Mononuclear cell (primary cell): Measurements from ENCODE around the gene SERINC5. TPM values are rescaled to one million over a fixed set of nuclear protein-coding genes. Genes with fewer than 3 reads are reported as not detected.

ENCODE experiments used
- H3K27me3 ChIP-seq: 2 replicates; pipeline ENCODE4 v1.6.0; 2011; ENCODE audit warnings: low read length, control low read depth; ENCODE audit not compliant: insufficient read depth
- H3K4me1 ChIP-seq: 2 replicates; pipeline ENCODE4 v1.5.1; 2011; ENCODE audit warnings: mild to moderate bottlenecking, low read length, control low read depth; ENCODE audit not compliant: insufficient read depth
- H3K4me3 ChIP-seq: 2 replicates; pipeline ENCODE4 v1.5.1; 2011; ENCODE audit warnings: mild to moderate bottlenecking, low read length, moderate library complexity
- H3K9me3 ChIP-seq: 2 replicates; pipeline ENCODE4 v1.5.1; 2011; ENCODE audit warnings: low read depth, mild to moderate bottlenecking, control low read depth, low read length
- total RNA-seq: library from RNA; depleted of rRNA; stranded (reverse); fragments of >200 nt; gene quantifications from one replicate; pipeline ENCODE4 v1.2.3, GENCODE V29; 2012

SERINC5 gene
- total RNA-seq, 1 donor = 70.2 TPM

DNA sequence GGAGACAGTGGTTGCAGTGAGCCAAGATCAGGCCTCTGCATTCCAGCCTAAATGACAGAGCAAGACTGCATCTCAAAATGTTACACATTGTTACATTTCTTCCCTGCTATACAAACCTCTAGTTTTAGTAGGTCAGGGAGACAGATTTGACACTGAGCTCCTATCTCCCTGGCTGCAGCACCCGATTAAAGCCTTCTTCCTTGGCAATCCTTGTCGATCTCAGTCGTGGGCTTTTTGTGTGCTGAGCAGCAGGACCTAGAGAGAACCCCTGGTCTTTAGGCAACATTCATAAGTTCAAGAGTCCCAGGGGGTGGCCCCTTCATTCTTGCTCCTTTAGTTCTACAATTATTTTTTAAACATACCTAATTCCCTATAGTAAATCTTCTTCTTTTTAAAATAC is 13.0 kb downstream of the SERINC5 start:
- Histone ChIP-seq H3K4me1 (peaks cover 54% of the 10 kb centered on the region), H3K27me3 (no peaks in the 10 kb centered on the region), H3K4me3 (no peak overlapping the region), H3K9me3 (peaks cover 7% of the 10 kb centered on the region)

DNA sequence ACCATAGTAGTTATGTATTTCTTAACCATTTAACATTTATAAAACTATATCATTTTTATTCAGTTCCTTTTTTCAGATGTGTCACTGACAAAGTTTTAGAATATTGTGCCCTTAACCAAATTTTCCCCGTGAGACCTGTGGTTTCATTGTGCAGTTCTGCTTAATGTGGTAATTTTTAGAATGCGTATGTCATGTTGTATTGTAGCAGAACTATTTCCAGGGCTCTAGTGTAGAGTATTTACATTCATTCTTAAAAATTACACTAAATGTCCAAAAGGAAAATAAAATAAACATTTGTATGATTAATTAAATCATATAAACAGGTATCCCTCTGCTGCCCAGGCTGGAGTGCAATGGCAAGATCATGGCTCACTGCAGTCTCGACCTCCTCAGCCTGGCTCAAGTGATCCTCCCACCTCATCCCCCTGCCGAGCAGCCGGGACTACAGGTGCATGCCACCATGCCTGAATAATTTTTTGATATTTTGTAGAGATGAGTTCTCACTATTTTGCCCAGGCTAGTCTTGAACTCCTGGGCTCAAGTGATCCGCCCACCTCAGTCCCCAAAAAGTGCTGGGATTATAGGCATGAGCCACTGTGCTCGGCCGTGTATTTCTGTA is 15.4 kb downstream of the SERINC5 start:
- Histone ChIP-seq H3K9me3 (peaks cover 7% of the 10 kb centered on the region), H3K4me3 (no peak overlapping the region), H3K27me3 (no peaks in the 10 kb centered on the region), H3K4me1 (peaks cover 43% of the 10 kb centered on the region)

DNA sequence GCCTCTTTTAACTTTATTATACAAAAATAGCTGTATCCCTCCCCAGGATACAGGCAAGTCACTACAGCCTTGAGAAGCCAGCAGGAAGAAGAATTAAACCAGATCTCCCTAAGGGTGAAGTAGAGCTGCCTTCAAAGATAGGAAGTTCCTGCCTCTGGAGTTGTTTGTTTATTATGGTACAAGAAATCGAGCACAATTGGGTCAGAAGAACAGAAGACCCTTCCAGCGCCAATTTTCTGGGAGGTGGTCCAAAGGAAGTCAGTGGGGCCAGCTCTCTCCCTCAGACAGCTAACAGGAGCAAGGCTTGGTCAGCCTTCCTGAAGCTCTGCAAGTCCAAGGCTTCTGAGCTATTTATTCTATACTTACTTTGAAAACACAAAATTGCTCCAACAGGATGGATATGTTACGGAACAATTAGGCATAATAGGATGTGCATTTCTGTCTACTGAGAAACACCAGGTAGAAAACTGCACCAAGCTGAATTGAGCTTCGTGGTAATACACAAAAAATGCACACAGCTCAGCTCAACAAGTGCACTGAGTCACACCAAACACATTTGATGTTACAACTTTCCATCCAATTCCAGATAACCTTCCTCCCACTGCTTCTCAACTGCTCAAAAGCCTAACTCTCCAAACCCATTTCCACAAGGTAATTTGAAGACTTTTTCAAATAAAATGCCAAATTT is 16.0 kb downstream of the SERINC5 start:
- peaks cover 7% of the 10 kb centered on the region for H3K9me3 ChIP-seq
- peaks cover 38% of the 10 kb centered on the region for H3K4me1 ChIP-seq
- no peak overlapping the region for H3K4me3 ChIP-seq

DNA sequence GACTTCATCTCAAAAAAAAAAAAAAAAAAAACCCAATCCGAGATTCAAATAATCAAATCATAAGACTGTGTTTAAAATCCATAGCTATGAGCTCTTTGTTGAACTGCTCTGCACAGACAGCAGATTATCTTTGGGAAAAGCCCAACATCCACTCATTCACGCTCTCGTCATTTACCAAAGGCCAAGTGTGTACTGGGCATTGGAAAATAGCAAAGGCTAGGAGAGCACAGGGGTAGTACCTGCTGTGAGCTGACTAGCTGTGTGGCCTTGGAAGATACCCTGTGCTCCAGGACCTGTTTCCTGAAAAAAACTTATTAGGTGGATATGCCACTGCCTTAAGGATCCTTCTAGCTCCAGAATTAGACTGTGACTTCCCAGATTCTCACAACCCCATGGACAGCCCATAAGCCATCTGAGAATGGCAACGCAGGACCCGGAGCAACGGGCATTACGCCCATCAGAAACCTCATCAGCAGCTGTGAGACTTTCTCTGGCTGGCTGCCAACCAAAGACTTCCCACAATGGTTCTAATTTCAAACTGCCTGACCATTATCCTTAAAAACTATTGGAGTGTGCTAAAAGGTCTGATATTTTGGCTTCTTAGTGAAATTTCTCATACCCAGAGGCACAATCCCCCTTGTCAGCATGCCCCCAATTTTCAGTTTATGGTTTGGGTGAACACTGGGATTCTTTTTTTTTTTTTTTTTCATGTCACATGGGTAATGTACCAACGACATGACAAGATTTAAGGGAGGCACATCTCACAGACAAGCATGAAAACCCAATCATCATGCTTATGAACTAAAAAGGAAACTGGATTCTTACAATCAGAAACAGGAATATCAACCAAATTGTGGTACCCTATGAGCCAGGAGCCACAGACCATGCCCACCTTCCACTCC is 16.8 kb downstream of the SERINC5 start:
- no peak overlapping the region for H3K4me3 ChIP-seq

More for the DNA sequence above, 16.0 kb downstream of the SERINC5 start:
- no peaks in the 10 kb centered on the region for H3K27me3 ChIP-seq

DNA sequence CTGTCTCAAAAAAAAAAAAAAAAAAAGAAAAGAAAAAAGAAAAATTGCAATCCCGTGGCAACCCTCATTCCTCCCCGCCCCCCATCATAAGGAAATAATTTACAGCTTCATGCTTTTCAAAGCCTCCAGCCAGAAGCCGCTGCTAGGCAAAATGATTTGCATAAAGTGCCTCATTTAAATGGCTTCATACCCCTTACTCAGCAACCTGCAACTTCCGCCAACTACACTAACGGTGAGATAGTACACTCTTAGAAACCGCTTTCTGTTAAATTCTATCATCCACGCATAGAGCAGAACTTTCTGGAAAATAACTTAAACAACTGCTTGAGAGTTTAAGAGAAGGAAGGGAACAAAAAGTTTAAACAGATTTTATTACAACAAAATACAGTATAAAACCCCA is 17.8 kb downstream of the SERINC5 start:
- H3K4me3 ChIP-seq = no peak overlapping the region
- H3K27me3 ChIP-seq = no peaks in the 10 kb centered on the region
- H3K9me3 ChIP-seq = peaks cover 4% of the 10 kb centered on the region
- peaks cover 38% of the 10 kb centered on the region for H3K4me1 ChIP-seq

More for the DNA sequence above, 16.8 kb downstream of the SERINC5 start:
- Histone ChIP-seq H3K4me1 (peaks cover 38% of the 10 kb centered on the region), H3K27me3 (no peaks in the 10 kb centered on the region), H3K9me3 (peaks cover 7% of the 10 kb centered on the region)

DNA sequence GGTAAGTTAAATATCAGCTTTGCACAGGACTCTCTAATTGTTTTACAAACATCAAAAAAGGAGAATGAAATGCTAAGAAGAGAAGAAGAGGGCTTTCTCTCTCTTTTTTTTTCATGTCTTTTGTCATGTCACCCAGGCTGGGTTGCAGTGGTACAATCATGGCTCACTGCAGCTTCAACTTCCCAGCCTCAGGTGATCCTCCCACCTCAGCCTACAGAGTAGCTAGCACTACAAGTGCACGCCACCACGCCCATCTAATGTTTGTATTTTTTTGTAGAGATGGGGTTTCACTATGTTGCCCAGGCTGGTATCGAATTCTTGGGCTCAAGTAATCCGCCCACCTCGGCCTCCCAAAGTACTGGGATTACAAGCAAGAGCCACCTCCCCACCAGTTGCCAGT is 18.6 kb downstream of the SERINC5 start:
- peaks cover 38% of the 10 kb centered on the region for H3K4me1 ChIP-seq
- no peak overlapping the region for H3K4me3 ChIP-seq
- H3K9me3 ChIP-seq = no peaks in the 10 kb centered on the region
- H3K27me3 ChIP-seq = no peaks in the 10 kb centered on the region

DNA sequence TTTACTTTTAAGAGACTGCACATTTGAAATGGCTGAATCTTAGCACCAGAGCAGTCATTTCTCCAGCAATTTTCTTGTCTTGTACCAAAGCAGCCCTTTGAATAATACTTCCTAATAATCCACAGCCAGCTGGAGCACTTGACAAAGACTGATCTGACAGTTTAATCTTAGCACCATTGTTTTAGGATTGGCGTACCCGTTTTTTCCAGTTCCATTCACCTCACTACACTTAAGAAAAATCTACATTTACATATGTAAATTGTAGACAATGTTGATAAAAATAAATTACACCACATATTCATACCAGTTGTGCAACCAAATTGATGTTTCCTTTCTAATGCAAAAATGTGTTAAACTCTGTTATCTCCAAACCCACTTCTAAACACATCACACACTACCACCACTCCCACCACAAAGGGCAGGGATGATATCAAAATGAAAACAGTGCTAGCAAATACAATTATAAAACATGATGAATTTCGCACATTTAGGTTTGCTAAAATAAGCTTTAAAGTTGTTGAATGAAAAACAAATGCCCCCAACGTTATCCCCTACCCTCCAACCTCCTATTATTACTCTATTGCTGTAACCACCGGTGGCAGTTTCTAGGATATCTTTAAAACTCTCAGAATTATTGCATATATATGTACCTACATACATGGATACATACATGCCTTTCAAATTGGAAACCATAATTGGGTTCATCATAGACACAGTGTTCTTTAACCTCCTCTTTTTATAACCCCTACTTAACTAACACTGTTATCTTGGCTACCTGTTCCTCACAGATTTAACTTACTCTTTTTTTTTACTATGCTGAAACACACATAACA is 21.5 kb downstream of the SERINC5 start:
- H3K27me3 ChIP-seq = no peaks in the 10 kb centered on the region
- peaks cover 32% of the 10 kb centered on the region for H3K4me1 ChIP-seq
- no peak overlapping the region for H3K4me3 ChIP-seq
- H3K9me3 ChIP-seq = no peaks in the 10 kb centered on the region

DNA sequence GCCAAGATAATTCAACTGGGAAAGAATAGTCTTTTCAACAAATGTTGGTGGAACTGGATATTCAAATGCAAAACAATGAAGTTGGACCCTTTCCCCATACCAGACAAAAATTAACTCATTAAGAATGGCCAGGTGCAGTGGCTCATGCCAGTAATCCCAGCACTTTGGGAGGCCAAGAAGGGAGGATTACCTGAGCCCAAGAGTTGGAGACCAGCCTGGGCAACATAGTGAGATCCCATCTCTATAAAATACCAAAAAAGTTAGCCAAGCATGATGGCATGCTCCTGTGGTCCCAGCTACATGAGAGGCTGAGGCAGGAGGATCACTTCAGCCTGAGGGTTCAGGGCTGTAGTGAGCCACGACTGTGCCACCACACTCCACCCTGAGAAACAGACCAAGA is 24.2 kb downstream of the SERINC5 start:
- Histone ChIP-seq H3K4me3 (no peak overlapping the region), H3K27me3 (no peaks in the 10 kb centered on the region), H3K4me1 (peaks cover 11% of the 10 kb centered on the region), H3K9me3 (no peaks in the 10 kb centered on the region)

DNA sequence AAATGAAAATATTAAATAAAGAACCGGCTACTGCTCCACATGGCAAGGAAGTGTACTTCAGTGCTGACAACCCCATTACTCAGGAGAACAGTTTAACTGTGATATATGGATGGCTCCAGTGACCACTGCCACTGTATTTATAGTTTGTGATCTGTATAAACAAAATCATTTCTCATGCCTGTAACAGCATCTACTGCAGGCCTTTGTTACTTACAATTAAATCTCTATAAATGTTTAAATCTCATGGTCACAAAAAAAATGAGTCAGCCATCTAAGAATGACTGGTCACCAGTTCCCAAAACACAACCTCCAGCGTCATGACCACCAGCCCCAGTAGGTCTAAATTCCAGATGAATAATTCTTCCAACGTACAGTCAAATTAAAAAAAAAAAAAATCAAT is 24.6 kb downstream of the SERINC5 start:
- H3K27me3 ChIP-seq = no peaks in the 10 kb centered on the region
- peaks cover 14% of the 10 kb centered on the region for H3K4me1 ChIP-seq
- no peaks in the 10 kb centered on the region for H3K9me3 ChIP-seq
- no peak overlapping the region for H3K4me3 ChIP-seq

DNA sequence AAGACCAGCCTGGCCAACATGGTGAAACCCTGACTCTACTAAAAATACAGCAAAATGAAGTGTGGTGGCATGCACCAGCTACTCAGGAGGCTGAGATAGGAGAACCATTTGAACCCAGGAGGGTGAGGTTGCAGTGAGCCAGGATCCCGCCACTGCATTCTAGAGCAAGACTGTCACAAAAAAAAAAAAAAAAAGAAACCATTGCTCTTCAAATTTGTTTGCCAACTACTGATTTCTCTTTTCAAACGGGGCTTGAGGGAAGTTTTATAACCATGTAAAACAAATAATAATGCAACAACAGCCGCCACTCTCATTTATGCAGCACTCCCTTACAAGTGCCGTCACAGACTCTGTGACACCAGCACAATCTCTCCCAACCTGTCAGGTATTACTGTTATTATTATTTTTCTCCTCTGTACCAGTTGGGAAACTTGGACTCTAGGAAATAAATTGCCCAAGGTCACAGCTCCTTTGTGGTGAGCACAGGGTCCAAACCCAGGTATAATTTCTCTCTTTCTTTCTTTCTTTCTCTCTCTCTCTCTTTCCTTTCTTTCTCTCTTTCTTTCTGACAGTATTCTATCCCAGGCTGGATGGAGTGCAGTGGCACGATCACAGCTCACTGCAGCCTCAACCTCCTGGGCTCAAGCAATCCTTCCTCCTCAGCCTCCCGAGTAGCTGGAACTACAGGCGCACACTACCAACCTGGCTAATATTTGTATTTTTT is 25.4 kb downstream of the SERINC5 start:
- Histone ChIP-seq H3K9me3 (no peaks in the 10 kb centered on the region), H3K4me1 (peaks cover 18% of the 10 kb centered on the region), H3K27me3 (no peaks in the 10 kb centered on the region), H3K4me3 (no peak overlapping the region)

DNA sequence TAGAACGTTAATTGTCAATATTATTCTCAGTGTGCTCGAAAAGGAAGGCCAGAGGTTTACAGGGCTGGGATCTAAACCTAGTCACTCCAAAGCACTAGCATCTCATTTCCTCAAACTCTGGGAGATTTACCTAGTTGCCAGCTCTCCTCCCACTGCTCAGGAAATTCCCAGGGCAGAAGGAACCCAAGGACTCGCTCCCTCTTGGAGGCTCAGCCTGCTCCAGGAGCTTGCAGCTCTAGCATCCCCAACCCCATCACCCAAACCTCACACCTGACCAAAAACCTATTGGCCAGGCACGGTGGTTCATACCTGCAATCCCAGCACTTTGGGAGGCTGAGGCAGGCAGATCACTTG is 26.0 kb downstream of the SERINC5 start:
- Histone ChIP-seq H3K4me3 (no peak overlapping the region), H3K9me3 (no peaks in the 10 kb centered on the region), H3K27me3 (no peaks in the 10 kb centered on the region), H3K4me1 (peaks cover 18% of the 10 kb centered on the region)

DNA sequence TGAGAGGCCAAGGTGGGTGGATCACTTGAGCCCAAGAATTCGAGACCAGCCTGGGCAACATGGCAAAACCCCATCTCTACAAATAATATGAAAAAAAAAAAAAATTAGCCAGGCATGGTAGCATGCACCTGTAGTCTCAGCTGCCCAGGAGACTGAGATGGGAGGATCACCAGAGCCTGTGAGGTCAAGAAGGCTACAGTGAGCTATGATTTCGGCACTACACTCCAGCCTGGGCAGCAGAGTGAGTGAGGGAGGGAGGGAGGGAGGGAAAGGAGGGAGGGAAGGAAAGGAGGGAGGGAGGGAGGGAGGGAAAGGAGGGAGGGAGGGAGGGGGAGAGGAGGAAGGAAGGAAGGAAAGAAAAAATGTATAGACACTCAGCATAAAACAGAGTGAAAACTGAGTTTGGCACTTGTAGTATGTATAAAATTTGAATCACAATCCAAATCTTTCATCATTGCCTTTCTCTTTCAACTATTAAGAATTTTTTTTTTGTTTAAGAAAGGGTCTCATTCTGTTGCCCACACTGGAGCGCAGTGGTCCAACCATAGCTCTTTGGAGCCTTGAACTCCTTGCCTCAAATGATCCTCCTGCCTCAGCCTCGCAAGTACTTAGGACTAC is 27.8 kb downstream of the SERINC5 start:
- Histone ChIP-seq H3K27me3 (no peaks in the 10 kb centered on the region), H3K4me3 (no peak overlapping the region), H3K4me1 (peaks cover 18% of the 10 kb centered on the region), H3K9me3 (no peaks in the 10 kb centered on the region)

DNA sequence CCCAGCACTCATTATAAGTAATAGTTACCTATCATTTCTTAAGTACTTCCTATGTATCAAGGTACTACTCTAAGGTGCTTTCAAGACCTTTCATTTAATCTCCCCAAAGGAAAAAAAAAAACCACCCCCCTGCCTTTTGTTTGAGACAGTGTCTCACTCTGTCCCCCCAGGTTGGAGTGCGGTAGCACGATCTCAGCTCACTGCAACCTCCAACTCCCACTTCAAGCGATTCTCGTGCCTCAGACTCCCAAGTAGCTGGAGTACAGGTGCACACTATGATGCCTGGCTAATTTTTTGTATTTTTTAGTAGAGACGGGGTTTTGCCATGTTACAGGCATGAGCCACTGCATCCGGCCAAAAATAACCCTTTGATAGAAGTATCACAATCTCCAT is 29.9 kb downstream of the SERINC5 start:
- Histone ChIP-seq H3K4me3 (no peak overlapping the region), H3K27me3 (no peaks in the 10 kb centered on the region), H3K4me1 (peaks cover 18% of the 10 kb centered on the region)

More for the DNA sequence above, 29.9 kb downstream of the SERINC5 start:
- no peaks in the 10 kb centered on the region for H3K9me3 ChIP-seq
